ENCODE measurements around the gene CDON.

Gene CDON

GRCh38 chr11:126083829-126084607 lies 21.4 kb upstream of the CDON start:
- no peak for DNase-seq (ENCODE audit: low read depth)
- TF ChIP-seq, protein P1, sequence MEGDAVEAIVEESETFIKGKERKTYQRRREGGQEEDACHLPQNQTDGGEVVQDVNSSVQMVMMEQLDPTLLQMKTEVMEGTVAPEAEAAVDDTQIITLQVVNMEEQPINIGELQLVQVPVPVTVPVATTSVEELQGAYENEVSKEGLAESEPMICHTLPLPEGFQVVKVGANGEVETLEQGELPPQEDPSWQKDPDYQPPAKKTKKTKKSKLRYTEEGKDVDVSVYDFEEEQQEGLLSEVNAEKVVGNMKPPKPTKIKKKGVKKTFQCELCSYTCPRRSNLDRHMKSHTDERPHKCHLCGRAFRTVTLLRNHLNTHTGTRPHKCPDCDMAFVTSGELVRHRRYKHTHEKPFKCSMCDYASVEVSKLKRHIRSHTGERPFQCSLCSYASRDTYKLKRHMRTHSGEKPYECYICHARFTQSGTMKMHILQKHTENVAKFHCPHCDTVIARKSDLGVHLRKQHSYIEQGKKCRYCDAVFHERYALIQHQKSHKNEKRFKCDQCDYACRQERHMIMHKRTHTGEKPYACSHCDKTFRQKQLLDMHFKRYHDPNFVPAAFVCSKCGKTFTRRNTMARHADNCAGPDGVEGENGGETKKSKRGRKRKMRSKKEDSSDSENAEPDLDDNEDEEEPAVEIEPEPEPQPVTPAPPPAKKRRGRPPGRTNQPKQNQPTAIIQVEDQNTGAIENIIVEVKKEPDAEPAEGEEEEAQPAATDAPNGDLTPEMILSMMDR (IDR thresholded peaks at IDR 0.05; ENCODE audit: low read depth, low read length, missing control alignments): no peak
- no peak overlapping the region for H3K4me3 ChIP-seq (ENCODE audit: low read depth, low read length)
- in situ Hi-C loops (cut with HindIII; ENCODE audit: low sequenced_read_pairs): no loop called here

- TF ChIP-seq, protein P1 (IDR thresholded peaks at IDR 0.05; ENCODE audit: low read depth, low read length, missing control alignments): no peak
- in situ Hi-C loops (cut with HindIII; ENCODE audit: low sequenced_read_pairs): no loop called here
These were observed 19.8 kb upstream of the CDON start for GRCh38 chr11:126082251-126083109.

DNA sequence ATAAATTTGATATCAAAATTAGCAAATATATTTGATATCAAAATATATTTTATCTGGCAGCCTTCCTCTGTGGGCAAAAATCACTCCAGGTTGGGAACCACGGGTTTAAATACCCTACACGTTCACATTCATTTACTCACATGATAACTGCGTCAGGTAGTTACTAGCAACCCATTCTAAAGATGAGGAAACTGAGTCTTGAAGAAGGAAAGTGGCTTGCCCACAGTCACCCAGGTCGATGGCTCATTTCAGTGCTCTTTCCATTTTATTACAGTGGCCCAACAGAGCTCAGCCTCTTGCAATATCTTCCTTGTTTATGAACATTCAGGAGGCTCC lies 19.2 kb upstream of the CDON start:
- DNase-seq (ENCODE audit: low read depth): no peak
- in situ Hi-C loops (cut with HindIII; ENCODE audit: low sequenced_read_pairs): no loop called here
- TF ChIP-seq, protein P1 (IDR thresholded peaks at IDR 0.05; ENCODE audit: low read depth, low read length, missing control alignments): no peak
- H3K4me3 ChIP-seq (ENCODE audit: low read depth, low read length): no peak overlapping the region

More at GRCh38 chr11:126082251-126083109, 19.8 kb upstream of the CDON start:
- DNase-seq (ENCODE audit: low read depth): no peak
- H3K4me3 ChIP-seq (ENCODE audit: low read depth, low read length): no peak overlapping the region

GRCh38 chr11:126080161-126080941 lies 17.7 kb upstream of the CDON start:
- no peak overlapping the region for H3K4me3 ChIP-seq (ENCODE audit: low read depth, low read length)
- TF ChIP-seq, protein P1 (IDR thresholded peaks at IDR 0.05; ENCODE audit: low read depth, low read length, missing control alignments): no peak
- DNase-seq (ENCODE audit: low read depth): no peak
- in situ Hi-C loops (cut with HindIII; ENCODE audit: low sequenced_read_pairs): no loop called here

DNA sequence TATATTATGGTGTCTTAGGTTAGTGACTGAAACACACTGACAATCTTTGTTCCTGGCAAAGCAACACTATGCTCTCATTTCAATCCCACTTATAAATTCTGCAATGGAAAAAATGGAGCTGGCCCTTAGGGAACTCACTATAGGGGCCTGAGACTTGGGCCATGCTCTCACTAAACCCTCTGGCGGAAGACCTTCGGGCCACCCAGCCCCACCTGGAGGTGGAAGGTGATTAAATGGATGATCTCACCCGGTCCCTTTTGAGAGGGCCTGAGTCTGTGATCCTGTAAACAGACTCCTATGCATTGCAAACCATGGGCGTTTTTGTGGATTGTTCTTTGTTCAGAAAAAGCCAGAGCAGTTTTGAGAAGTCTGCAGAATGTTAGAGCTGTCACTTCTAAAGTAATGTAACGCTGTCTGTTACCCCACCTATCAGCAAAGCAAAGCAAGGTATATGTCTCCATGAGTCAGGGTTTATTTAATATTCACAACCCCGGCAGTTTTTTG lies 17.0 kb upstream of the CDON start:
- no peak overlapping the region for H3K4me3 ChIP-seq (ENCODE audit: low read depth, low read length)
- TF ChIP-seq, protein P1 (IDR thresholded peaks at IDR 0.05; ENCODE audit: low read depth, low read length, missing control alignments): no peak
- no peak for DNase-seq (ENCODE audit: low read depth)
- in situ Hi-C loops (cut with HindIII; ENCODE audit: low sequenced_read_pairs): no loop called here

DNA sequence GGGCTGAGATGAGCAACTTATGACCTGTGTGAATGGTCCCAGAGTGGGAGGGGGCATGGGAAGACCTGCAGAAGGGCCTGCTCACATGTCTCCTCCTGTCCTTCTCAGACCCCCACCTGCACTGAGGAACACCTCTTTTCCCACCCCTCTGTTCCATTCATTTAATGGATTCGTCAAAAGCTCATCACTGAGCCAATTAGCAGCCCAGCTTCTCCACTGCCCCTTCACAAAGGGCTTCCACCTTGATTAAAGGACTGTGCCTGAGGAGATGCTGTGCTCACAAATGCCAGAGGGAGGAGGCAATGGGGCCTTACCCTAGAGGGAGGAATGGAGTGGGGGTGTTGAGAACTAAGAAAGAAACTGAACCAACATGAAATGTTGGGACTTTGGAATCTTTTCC lies 14.0 kb upstream of the CDON start:
- in situ Hi-C loops (cut with HindIII; ENCODE audit: low sequenced_read_pairs): no loop called here
- no peak overlapping the region for H3K4me3 ChIP-seq (ENCODE audit: low read depth, low read length)

More for the DNA sequence above, 14.0 kb upstream of the CDON start:
- no peak for DNase-seq (ENCODE audit: low read depth)
- TF ChIP-seq, protein P1 (IDR thresholded peaks at IDR 0.05; ENCODE audit: low read depth, low read length, missing control alignments): no peak
